HepG2 (cell line): ENCODE results near the gene KDM5B. TPM values are rescaled to one million over a fixed set of nuclear protein-coding genes. Genes with fewer than 3 reads are reported as not detected.

Source experiments
- ATAC-seq: fragments of 200-7000 bp; cut with Tn5 transposase; 3 replicates; pipeline ENCODE4 v1.9.1; 2020; ENCODE audit warnings: mild to moderate bottlenecking, moderate library complexity
- BruUV-seq: library from RNA; stranded (reverse); fragments of 400-500 nt; replicated peaks from 2 replicates; lab custom pipeline; 2021; lab: Mats Ljungman, UMichigan
- CTCF ChIA-PET: fragments of 300-600 bp; formaldehyde crosslinking; extraction: SDS; loops from one replicate; lab custom pipeline; 2021; ENCODE audit warnings: low total read pairs, inconsistent platforms, low intra/inter-chr PET ratio; lab: Yijun Ruan, JAX
- POLR2A ChIA-PET: fragments of 350-600 bp; sonication (Branson Sonifier 250); formaldehyde crosslinking; loops from one replicate; lab custom pipeline; 2020; ENCODE audit warnings: antibody characterized with exemption, inconsistent platforms; lab: Yijun Ruan, JAX
- DNase-seq: peaks from one replicate; pipeline ENCODE4 v3.0.0-alpha.2; 2015; ENCODE audit warnings: low spot score
- FAIRE-seq: peaks from 3 replicates; lab custom pipeline; 2011; peaks lifted over from hg19 to GRCh38; lab: Jason Lieb, UNC
- H2AFZ ChIP-seq: one replicate; pipeline ENCODE4 v1.6.1; 2011; ENCODE audit warnings: low read length, inconsistent platforms
- H3K27ac ChIP-seq: fragments of 300-600 bp; 3 replicates; pipeline ENCODE4 v1.8.0; 2011; ENCODE audit warnings: mixed run types, mild to moderate bottlenecking, mixed read lengths, low read length, inconsistent platforms; ENCODE audit not compliant: insufficient read depth; ENCODE audit errors: extremely low read length
- H3K27me3 ChIP-seq, 2 experiments: fragments of 200-600 bp in 1 of 2; 2 replicates in 1 of 2; 3 replicates in 1 of 2; pipeline versions ENCODE4 v1.6.0 to v1.8.0; 2011; ENCODE audit warnings: low read length in 2 of 2, mild to moderate bottlenecking in 2 of 2, moderate library complexity in 2 of 2, inconsistent platforms in 1 of 2; ENCODE audit not compliant: insufficient read depth in 2 of 2, control insufficient read depth in 1 of 2
- H3K36me3 ChIP-seq, 2 experiments: fragments of 200-600 bp in 1 of 2; replicated peaks in 1 of 2; 2 replicates in 1 of 2; 3 replicates in 1 of 2; pipeline versions ENCODE4 v1.5.1 to v1.8.0; 2011; ENCODE audit warnings: low read length in 2 of 2, inconsistent platforms in 1 of 2; ENCODE audit not compliant: insufficient read depth in 2 of 2, control insufficient read depth in 1 of 2
- H3K4me1 ChIP-seq: 2 replicates; pipeline ENCODE4 v1.5.1; 2012; ENCODE audit warnings: low read length, inconsistent platforms; ENCODE audit not compliant: insufficient read depth
- H3K4me2 ChIP-seq: 2 replicates; pipeline ENCODE4 v1.6.0; 2011; ENCODE audit warnings: low read depth, low read length, inconsistent platforms
- H3K4me3 ChIP-seq, 3 experiments: fragments of 200-600 bp in 1 of 3; sonication (generic), shearing (Covaris generic) in 1 of 3; replicated peaks in 1 of 3; 2 replicates each; pipeline ENCODE4 v1.5.1; 2011 to 2016; ENCODE audit warnings: low read length in 3 of 3, inconsistent platforms in 2 of 3, low read depth in 2 of 3, mild to moderate bottlenecking in 2 of 3, control low read depth in 1 of 3, mixed read lengths in 1 of 3; ENCODE audit not compliant: insufficient read depth in 1 of 3
- H3K79me2 ChIP-seq: one replicate; pipeline ENCODE4 v1.6.1; 2011; ENCODE audit warnings: low read length, inconsistent platforms; ENCODE audit not compliant: insufficient read depth
- H3K9ac ChIP-seq: 2 replicates; pipeline ENCODE4 v1.6.0; 2011; ENCODE audit warnings: mild to moderate bottlenecking, low read depth, low read length, inconsistent platforms; ENCODE audit not compliant: insufficient read depth
- H3K9me3 ChIP-seq: 2 replicates; pipeline ENCODE4 v1.5.1; 2012; ENCODE audit warnings: mild to moderate bottlenecking, low read length
- H4K20me1 ChIP-seq: 2 replicates; pipeline ENCODE4 v1.6.0; 2011; ENCODE audit warnings: inconsistent platforms, mild to moderate bottlenecking, low read length, moderate library complexity; ENCODE audit not compliant: insufficient read depth
- FOXP1 ChIP-seq, 2 experiments: fragments of 450-650 bp in 1 of 2; IDR thresholded peaks; 2 replicates each; pipeline ENCODE4 v1.6.1; 2017 to 2018; ENCODE audit warnings: antibody characterized with exemption in 1 of 2
- RORA ChIP-seq: sonication (generic); formaldehyde crosslinking; IDR thresholded peaks from 2 replicates; pipeline ENCODE4 v1.5.0; 2020; ENCODE audit warnings: mild to moderate bottlenecking, missing genetic modification reagents, moderate library complexity
- SRSF4 ChIP-seq: fragments of 200-400 bp; formaldehyde crosslinking; IDR thresholded peaks from one replicate; pipeline ENCODE4 v1.6.1; 2018; ENCODE audit warnings: mild to moderate bottlenecking, low read depth, low read length, moderate library complexity; ENCODE audit not compliant: poor library complexity, severe bottlenecking
- ZBTB21 ChIP-seq: sonication (generic); formaldehyde crosslinking; IDR thresholded peaks from 2 replicates; pipeline ENCODE4 v1.4.0; 2020; ENCODE audit warnings: missing genetic modification reagents
- ZNF138 ChIP-seq: sonication (generic); formaldehyde crosslinking; IDR thresholded peaks from 2 replicates; pipeline ENCODE4 v1.5.0; 2020; ENCODE audit warnings: mild to moderate bottlenecking, low read depth, missing genetic modification reagents
- WGBS: methylation state at CpG from one replicate; pipeline ENCODE4 v1.1.6; 2017; ENCODE audit warnings: low lambda C conversion rate; 5-methylcytosine and 5-hydroxymethylcytosine counted together
- in situ Hi-C: cut with HindIII; loops from 2 replicates; pipeline ENCODE4 v1.10.0; 2017; ENCODE audit warnings: low pct_unique_long_range_greater_than_20kb; ENCODE audit not compliant: extremely low pct_ligation_motif_present
- intact Hi-C: fragments of 100-400 bp; cut with micrococcal nuclease; formaldehyde crosslinking; loops from one replicate; pipeline ENCODE4 v1.10.0; 2022; ENCODE audit not compliant: unreplicated experiment
- polyA plus RNA-seq, 8 experiments: library from polyadenylated mRNA; depleted of rRNA in 3 of 8; stranded (reverse) in 7 of 8; unstranded in 1 of 8; fragments of >200 nt; fragmentation: Illumina TruSeq in 4 of 8; extraction: Trizol in 4 of 8; gene quantifications; 2 replicates each; pipeline versions ENCODE4 v1.2.1 to v1.2.3, GENCODE V29; 2011 to 2016; ENCODE audit warnings: low read depth in 4 of 8, missing spikeins in 1 of 8, mixed read lengths in 1 of 8; ENCODE audit not compliant: insufficient read depth in 1 of 8
- total RNA-seq, 5 experiments: library from RNA; depleted of rRNA; stranded (reverse); fragments of >200 nt; fragmentation: Illumina TruSeq; extraction: Trizol; gene quantifications; 2 replicates each; pipeline ENCODE4 v1.2.3, GENCODE V29; 2016; ENCODE audit warnings: low read depth in 1 of 5
- TF ChIP-seq, protein P1 (sequence below): sonication (generic); formaldehyde crosslinking; IDR thresholded peaks from 2 replicates; pipeline ENCODE4 v1.5.1; 2020; ENCODE audit warnings: missing genetic modification reagents, mild to moderate bottlenecking, borderline replicate concordance

The KDM5B gene
- total and polyA plus RNA-seq, 2 of the 13 experiments (the other 11 are each of a cell fraction or from before 2014, with no cell fraction given), result 34.2 to 35.4 TPM

DNA sequence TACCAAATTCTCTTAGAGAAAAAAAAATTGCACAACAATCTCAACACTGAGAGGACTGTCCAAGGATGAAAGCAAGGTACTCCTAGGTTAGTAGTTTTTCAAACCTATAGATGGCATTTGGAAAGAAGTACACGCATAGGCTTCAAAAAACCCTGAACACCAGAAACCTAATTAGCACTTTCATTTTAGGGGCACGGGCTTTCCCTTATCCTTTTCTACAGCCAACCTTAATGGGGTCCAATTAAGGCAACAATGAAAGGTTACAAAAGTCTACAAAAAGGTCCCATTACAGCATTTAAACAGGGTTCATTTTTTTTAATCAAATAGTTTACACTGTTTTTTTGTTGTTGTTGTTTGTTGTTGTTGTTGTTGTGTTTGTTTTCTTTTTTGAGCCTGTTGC lies 6.2 kb downstream of the KDM5B start:
- Histone ChIP-seq H3K4me3 (no peak overlapping the region), H3K9me3 (no peaks in the 10 kb centered on the region), H3K27me3 (no peaks in the 10 kb centered on the region; a peak in 1 of 5 replicates), H3K4me1 (peaks cover 38% of the 10 kb centered on the region)
- BruUV-seq, result no TSS peak
- WGBS, result 68% methylated on average over 2 of the region's 2 CpGs
- in situ Hi-C loops, result no loop called here
- TF ChIP-seq ZNF138 (CRISPR knock-in tag) (no peak), FOXP1 (IDR thresholded peaks at IDR 0.05) (0 out of 2 replicates have a peak, but pooled peaks have one; percentile 36), FOXP1 (CRISPR knock-in tag; IDR thresholded peaks at IDR 0.05) (no peak)
- TF ChIP-seq, all 625 proteins: peak for 1
- Histone ChIP-seq H3K27ac (no peak overlapping the region), H3K9ac (no peak overlapping the region), H3K36me3 (peaks cover 3 to 7% of the 10 kb centered on the region in 2 experiments; a peak in 2 of 5 replicates), H2AFZ (no peak overlapping the region), H3K4me2 (no peak overlapping the region), H4K20me1 (peaks cover 76% of the 10 kb centered on the region), H3K79me2 (peaks cover 93% of the 10 kb centered on the region)
- POLR2A ChIA-PET, result no interaction called here
- CTCF ChIA-PET, result no interaction called here
- no peak for FAIRE-seq
- intact Hi-C loops, result no loop called here
- ATAC-seq, result no peak
- DNase-seq, result no peak

DNA sequence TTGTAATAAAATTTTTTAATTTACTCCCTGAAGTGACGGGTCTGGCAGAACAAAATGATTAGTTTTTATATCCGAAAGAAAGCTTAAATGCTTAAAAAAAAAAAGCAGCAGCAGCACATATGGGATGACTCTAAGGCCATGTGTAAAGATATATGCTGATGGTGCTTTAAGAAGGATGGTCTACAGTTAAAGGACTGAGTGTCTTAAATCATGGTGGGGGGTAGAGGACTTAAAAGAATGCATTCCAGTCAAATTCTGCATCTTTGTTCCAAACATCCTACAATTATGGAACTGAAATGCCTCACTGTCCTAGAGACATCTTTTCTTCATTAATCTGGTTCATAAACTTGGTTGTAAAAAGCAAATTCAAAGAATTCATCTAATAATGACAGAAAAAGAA lies 7.0 kb downstream of the KDM5B start:
- H3K27me3 ChIP-seq, result no peaks in the 10 kb centered on the region
- no peak for TF ChIP-seq ZBTB21 (CRISPR knock-in tag)
- TF ChIP-seq, protein P1, sequence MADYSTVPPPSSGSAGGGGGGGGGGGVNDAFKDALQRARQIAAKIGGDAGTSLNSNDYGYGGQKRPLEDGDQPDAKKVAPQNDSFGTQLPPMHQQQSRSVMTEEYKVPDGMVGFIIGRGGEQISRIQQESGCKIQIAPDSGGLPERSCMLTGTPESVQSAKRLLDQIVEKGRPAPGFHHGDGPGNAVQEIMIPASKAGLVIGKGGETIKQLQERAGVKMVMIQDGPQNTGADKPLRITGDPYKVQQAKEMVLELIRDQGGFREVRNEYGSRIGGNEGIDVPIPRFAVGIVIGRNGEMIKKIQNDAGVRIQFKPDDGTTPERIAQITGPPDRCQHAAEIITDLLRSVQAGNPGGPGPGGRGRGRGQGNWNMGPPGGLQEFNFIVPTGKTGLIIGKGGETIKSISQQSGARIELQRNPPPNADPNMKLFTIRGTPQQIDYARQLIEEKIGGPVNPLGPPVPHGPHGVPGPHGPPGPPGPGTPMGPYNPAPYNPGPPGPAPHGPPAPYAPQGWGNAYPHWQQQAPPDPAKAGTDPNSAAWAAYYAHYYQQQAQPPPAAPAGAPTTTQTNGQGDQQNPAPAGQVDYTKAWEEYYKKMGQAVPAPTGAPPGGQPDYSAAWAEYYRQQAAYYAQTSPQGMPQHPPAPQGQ (CRISPR knock-in tag), result no peak
- TF ChIP-seq RORA (CRISPR knock-in tag), result no peak
- no peak for TF ChIP-seq SRSF4
- TF ChIP-seq, all 625 proteins: peak for 0
- POLR2A ChIA-PET, result no interaction called here
- H3K79me2 ChIP-seq, result peaks cover 93% of the 10 kb centered on the region
- peaks cover 35% of the 10 kb centered on the region for H3K4me1 ChIP-seq
- 98% methylated on average over 2 of the region's 2 CpGs for WGBS
- peaks cover 6 to 15% of the 10 kb centered on the region in 2 experiments; a peak in 3 of 5 replicates for H3K36me3 ChIP-seq
- DNase-seq (no peak), ATAC-seq (no peak), FAIRE-seq (no peak)
- CTCF ChIA-PET, result no interaction called here
- H2AFZ ChIP-seq, result no peak overlapping the region
- intact Hi-C loops, result no loop called here
- no peaks in the 10 kb centered on the region for H3K9me3 ChIP-seq
- no peak overlapping the region for H3K27ac ChIP-seq
- BruUV-seq, result no TSS peak
- H3K9ac ChIP-seq, result no peak overlapping the region
- no peak overlapping the region for H3K4me3 ChIP-seq
- H4K20me1 ChIP-seq, result peaks cover 81% of the 10 kb centered on the region
- H3K4me2 ChIP-seq, result no peak overlapping the region
- in situ Hi-C loops, result no loop called here
